ENCODE results near the gene PLCD3. TPM values are rescaled to one million over a fixed set of nuclear protein-coding genes. Genes with fewer than 3 reads are reported as not detected.

Gene PLCD3
- total and polyA plus RNA-seq, 2 of the 13 experiments (the other 11 are each of a cell fraction or from before 2014, with no cell fraction given): 11.3 to 39.1 TPM

GRCh38 chr17:45128331-45128730 is 4.0 kb downstream of the PLCD3 start (continued):
- TF ChIP-seq HIC2 (CRISPR knock-in tag; IDR thresholded peaks at IDR 0.05; ENCODE audit: low read depth) (peak; percentile 48), ZSCAN9 (CRISPR knock-in tag; IDR thresholded peaks at IDR 0.05; ENCODE audit: borderline replicate concordance) (no peak), ONECUT2 (CRISPR knock-in tag; IDR thresholded peaks at IDR 0.05) (no peak), ZNF674 (CRISPR knock-in tag; IDR thresholded peaks at IDR 0.05; ENCODE audit: low read depth) (no peak), ZNF605 (CRISPR knock-in tag; IDR thresholded peaks at IDR 0.05) (no peak), MIER2 (CRISPR knock-in tag; IDR thresholded peaks at IDR 0.05) (no peak), ZZZ3 (CRISPR knock-in tag; IDR thresholded peaks at IDR 0.05; ENCODE audit: borderline replicate concordance) (0 out of 2 replicates have a peak, but pooled peaks have one; percentile 10), SOX6 (IDR thresholded peaks at IDR 0.05) (no peak), SOX6 (CRISPR knock-in tag; IDR thresholded peaks at IDR 0.05) (no peak), NCOA5 (CRISPR knock-in tag; IDR thresholded peaks at IDR 0.05) (no peak), PBX3 (CRISPR knock-in tag; IDR thresholded peaks at IDR 0.05; ENCODE audit: borderline replicate concordance) (no peak), XBP1 (CRISPR knock-in tag; IDR thresholded peaks at IDR 0.05) (no peak), ZNF737 (CRISPR knock-in tag; IDR thresholded peaks at IDR 0.05; ENCODE audit: borderline replicate concordance) (no peak), TRAFD1 (CRISPR knock-in tag; IDR thresholded peaks at IDR 0.05; ENCODE audit: borderline replicate concordance) (0 out of 2 replicates have a peak, but pooled peaks have one; percentile 58)
- TF ChIP-seq, protein P1, sequence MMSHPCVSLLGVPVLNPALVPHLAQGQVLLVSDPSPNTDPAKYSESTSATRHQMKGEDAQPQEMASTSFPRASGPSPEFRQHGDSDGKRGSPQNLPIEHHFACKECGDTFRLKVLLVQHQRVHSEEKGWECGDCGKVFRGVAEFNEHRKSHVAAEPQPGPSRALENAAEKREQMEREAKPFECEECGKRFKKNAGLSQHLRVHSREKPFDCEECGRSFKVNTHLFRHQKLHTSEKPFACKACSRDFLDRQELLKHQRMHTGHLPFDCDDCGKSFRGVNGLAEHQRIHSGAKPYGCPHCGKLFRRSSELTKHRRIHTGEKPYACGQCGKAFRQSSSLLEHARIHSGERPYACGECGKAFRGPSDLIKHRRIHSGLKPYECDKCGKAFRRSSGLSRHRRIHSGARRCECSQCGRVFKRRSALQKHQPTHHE (CRISPR knock-in tag; IDR thresholded peaks at IDR 0.05; ENCODE audit: borderline replicate concordance): no peak
- TF ChIP-seq, protein P2, sequence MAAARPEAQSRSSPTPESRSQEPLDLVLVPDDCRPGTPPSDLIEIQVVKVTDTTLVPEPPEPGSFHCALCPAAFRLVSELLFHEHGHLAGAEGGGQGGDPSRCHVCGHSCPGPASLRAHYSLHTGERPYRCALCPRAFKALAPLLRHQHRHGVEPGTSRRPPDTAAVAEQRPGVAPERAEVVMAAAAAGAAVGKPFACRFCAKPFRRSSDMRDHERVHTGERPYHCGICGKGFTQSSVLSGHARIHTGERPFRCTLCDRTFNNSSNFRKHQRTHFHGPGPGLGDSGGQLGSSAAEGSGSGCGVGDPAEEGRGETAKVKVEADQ (CRISPR knock-in tag; IDR thresholded peaks at IDR 0.05; ENCODE audit: borderline replicate concordance): no peak
- TF ChIP-seq, protein P3, sequence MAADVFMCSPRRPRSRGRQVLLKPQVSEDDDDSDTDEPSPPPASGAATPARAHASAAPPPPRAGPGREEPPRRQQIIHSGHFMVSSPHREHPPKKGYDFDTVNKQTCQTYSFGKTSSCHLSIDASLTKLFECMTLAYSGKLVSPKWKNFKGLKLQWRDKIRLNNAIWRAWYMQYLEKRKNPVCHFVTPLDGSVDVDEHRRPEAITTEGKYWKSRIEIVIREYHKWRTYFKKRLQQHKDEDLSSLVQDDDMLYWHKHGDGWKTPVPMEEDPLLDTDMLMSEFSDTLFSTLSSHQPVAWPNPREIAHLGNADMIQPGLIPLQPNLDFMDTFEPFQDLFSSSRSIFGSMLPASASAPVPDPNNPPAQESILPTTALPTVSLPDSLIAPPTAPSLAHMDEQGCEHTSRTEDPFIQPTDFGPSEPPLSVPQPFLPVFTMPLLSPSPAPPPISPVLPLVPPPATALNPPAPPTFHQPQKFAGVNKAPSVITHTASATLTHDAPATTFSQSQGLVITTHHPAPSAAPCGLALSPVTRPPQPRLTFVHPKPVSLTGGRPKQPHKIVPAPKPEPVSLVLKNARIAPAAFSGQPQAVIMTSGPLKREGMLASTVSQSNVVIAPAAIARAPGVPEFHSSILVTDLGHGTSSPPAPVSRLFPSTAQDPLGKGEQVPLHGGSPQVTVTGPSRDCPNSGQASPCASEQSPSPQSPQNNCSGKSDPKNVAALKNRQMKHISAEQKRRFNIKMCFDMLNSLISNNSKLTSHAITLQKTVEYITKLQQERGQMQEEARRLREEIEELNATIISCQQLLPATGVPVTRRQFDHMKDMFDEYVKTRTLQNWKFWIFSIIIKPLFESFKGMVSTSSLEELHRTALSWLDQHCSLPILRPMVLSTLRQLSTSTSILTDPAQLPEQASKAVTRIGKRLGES (CRISPR knock-in tag; IDR thresholded peaks at IDR 0.05; ENCODE audit: borderline replicate concordance): no peak
